GM21619 (cell line): ENCODE data around the gene SPTBN4.
"Not testable (repeated sequence)": the region's sequence is repeated elsewhere in the genome, so short reads cannot be mapped to it uniquely, and the experiment has no call there.

Experiments
- ATAC-seq: cut with Tn5 transposase; IDR thresholded peaks from one replicate; pipeline ENCODE4 v1.9.1; 2021; ENCODE audit not compliant: unreplicated experiment

The SPTBN4 gene

GRCh38 chr19:40438284-40438683 lies 28.5 kb upstream of the SPTBN4 start:
- no peak for ATAC-seq

- ATAC-seq: no peak
These were observed 25.0 kb upstream of the SPTBN4 start for GRCh38 chr19:40441719-40442253.

- ATAC-seq: no peak
These were observed 24.3 kb upstream of the SPTBN4 start for GRCh38 chr19:40442328-40443130.

- peak; percentile 56 for ATAC-seq
These were observed 23.4 kb upstream of the SPTBN4 start for GRCh38 chr19:40443131-40443999.

- ATAC-seq: peak; percentile 63
These were observed 22.6 kb upstream of the SPTBN4 start, which contains the start of gene SERTAD3 for GRCh38 chr19:40444000-40444824. SERTAD3 (minus strand) TSS chr19:40444335; CDS start chr19:40442080, 2,255 bp downstream.

GRCh38 chr19:40444825-40445312 lies 21.9 kb upstream of the SPTBN4 start:
- ATAC-seq: no peak

GRCh38 chr19:40445780-40446262 lies 21.0 kb upstream of the SPTBN4 start:
- ATAC-seq: no peak

- ATAC-seq: no peak
These were observed 20.5 kb upstream of the SPTBN4 start for GRCh38 chr19:40446263-40446784.

GRCh38 chr19:40449506-40449905 lies 17.3 kb upstream of the SPTBN4 start:
- ATAC-seq: no peak

- no peak for ATAC-seq
These were observed 16.1 kb upstream of the SPTBN4 start for GRCh38 chr19:40450664-40451063.

GRCh38 chr19:40452016-40452415 lies 14.8 kb upstream of the SPTBN4 start:
- ATAC-seq: no peak

GRCh38 chr19:40453151-40453735 lies 13.6 kb upstream of the SPTBN4 start:
- no peak for ATAC-seq

GRCh38 chr19:40453943-40454342 lies 12.9 kb upstream of the SPTBN4 start:
- ATAC-seq: not testable (repeated sequence)

GRCh38 chr19:40457048-40457447 lies 9.8 kb upstream of the SPTBN4 start:
- ATAC-seq: no peak

- no peak for ATAC-seq
These were observed 8.7 kb upstream of the SPTBN4 start for GRCh38 chr19:40457953-40458596.

- ATAC-seq: no peak
These were observed 8.2 kb upstream of the SPTBN4 start for GRCh38 chr19:40458597-40458974.

GRCh38 chr19:40460185-40460584 lies 6.6 kb upstream of the SPTBN4 start:
- no peak for ATAC-seq

GRCh38 chr19:40461669-40462221 lies 5.1 kb upstream of the SPTBN4 start:
- no peak for ATAC-seq

- not testable (repeated sequence) for ATAC-seq
These were observed 3.2 kb upstream of the SPTBN4 start for GRCh38 chr19:40463587-40464037.
